ENCODE measurements around the gene PPP2R5B.
"Not testable (repeated sequence)": the region's sequence is repeated elsewhere in the genome, so short reads cannot be mapped to it uniquely, and the experiment has no call there.

Gene PPP2R5B

GRCh38 chr11:64963072-64963631 is 38.7 kb downstream of the PPP2R5B start:
- no peak for DNase-seq (ENCODE audit: low read depth in 1 of 2, low spot score in 1 of 2)
- in situ Hi-C loops (cut with HindIII; ENCODE audit: low pct_unique_long_range_greater_than_20kb, low sequenced_read_pairs), result no loop called here
- no peak for TF ChIP-seq JUND (IDR thresholded peaks at IDR 0.05; ENCODE audit: low read depth)

DNA sequence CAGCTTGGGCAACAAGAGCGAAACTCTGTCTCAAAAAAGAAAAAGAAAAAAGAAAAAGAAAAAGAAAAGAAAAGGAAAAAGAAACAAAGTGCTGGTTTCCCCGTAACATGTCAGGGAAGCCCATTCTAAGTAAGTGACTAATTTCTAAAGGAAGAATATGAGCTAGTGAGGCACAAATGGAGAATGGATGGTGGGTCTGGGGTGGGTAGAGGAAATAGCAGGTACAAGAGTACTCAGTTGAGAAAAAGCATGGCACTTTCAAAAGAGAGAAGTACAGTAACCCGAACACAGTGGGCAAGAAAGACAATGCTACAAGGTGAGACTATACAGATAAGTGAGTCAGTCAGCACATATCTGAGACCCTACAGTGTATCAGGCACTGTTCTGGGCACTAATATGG is 42.9 kb downstream of the PPP2R5B start:
- no peak for TF ChIP-seq JUND (IDR thresholded peaks at IDR 0.05; ENCODE audit: low read depth)
- no peak for DNase-seq (ENCODE audit: low read depth in 1 of 2, low spot score in 1 of 2)
- in situ Hi-C loops (cut with HindIII; ENCODE audit: low pct_unique_long_range_greater_than_20kb, low sequenced_read_pairs), result no loop called here

- TF ChIP-seq JUND (IDR thresholded peaks at IDR 0.05; ENCODE audit: low read depth), result no peak
- in situ Hi-C loops (cut with HindIII; ENCODE audit: low pct_unique_long_range_greater_than_20kb, low sequenced_read_pairs), result no loop called here
- DNase-seq (ENCODE audit: low read depth in 1 of 2, low spot score in 1 of 2), result no peak
Observed at GRCh38 chr11:64969209-64969608, 44.7 kb downstream of the PPP2R5B start.

DNA sequence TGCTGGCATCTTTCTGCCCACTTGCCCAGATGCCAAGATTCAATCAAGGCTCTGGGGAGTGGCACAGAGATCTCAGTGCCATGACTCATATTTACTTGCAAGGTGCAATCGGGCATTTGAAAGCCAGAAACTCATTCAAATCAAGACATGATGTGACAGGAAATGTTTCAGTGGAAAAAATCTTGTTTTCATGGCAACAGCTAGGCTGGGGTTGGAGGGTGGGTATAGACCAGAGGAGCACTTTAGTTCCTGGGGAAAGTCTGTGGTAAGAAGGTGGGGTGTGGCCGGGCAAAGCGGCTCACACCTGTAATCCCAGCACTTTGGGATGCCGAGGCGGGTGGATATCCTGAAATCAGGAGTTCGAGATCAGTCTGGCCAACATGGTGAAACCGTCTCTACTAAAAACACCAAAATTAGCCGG is 46.3 kb downstream of the PPP2R5B start:
- in situ Hi-C loops (cut with HindIII; ENCODE audit: low pct_unique_long_range_greater_than_20kb, low sequenced_read_pairs), result no loop called here
- TF ChIP-seq JUND (IDR thresholded peaks at IDR 0.05; ENCODE audit: low read depth), result no peak
- no peak for DNase-seq (ENCODE audit: low read depth in 1 of 2, low spot score in 1 of 2)

DNA sequence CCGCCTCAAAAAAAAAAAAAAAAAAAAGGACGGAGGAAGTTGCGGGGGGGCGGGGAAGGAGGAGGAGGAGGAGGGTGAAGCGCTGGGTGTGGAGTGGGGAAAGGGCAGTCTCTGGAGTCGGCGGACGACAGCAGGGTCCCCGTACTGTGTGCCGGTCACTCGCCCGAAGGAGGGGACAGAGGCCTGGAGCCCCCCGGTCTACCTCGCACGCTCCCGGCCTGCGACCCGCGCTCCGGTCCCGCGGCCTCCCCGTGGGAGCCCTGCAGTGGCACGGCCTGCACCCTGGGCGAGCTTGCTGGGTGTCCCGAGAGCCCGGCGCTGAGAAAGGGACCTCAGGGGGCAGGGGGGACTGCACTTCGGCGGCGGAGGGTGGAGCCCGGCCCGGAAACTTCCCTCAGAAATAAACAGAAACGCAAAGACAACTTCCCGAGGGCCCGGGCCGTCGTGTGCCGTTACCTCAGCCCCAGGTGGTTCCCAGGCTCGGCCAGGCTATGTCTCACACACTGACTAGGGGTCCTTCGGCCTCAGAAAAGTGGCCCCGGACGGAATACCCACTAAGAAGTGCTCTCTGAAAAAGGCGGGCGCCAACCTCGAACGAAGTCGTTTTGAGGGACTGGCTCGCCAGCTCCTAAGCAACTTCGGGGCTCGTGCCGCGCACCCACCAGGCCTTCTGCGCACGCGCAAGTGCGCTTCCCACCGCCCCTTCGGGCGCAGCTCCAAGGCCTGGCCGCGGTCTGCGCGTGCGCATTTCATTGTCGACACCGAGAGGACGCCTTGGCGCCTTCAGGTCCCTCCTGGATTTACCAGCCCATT is 47.1 kb downstream of the PPP2R5B start, which contains the start of gene MAJIN:
TSS of gene MAJIN (minus strand) at position 688 of the 813 bp plus-strand sequence. CDS start 12,703 bp downstream, outside the sequence.
- in situ Hi-C loops (cut with HindIII; ENCODE audit: low pct_unique_long_range_greater_than_20kb, low sequenced_read_pairs), result no loop called here
- no peak for TF ChIP-seq JUND (IDR thresholded peaks at IDR 0.05; ENCODE audit: low read depth)
- DNase-seq (ENCODE audit: low read depth in 1 of 2, low spot score in 1 of 2), result no peak

- no peak for TF ChIP-seq JUND (IDR thresholded peaks at IDR 0.05; ENCODE audit: low read depth)
- DNase-seq (ENCODE audit: low read depth in 1 of 2, low spot score in 1 of 2), result no peak
Observed at GRCh38 chr11:64974124-64974523, 49.6 kb downstream of the PPP2R5B start.

GRCh38 chr11:64976651-64977050 is 52.2 kb downstream of the PPP2R5B start:
- TF ChIP-seq JUND (IDR thresholded peaks at IDR 0.05; ENCODE audit: low read depth), result no peak
- no peak for DNase-seq (ENCODE audit: low read depth in 1 of 2, low spot score in 1 of 2)
- in situ Hi-C loops (cut with HindIII; ENCODE audit: low pct_unique_long_range_greater_than_20kb, low sequenced_read_pairs), result no loop called here

More at GRCh38 chr11:64974124-64974523, 49.6 kb downstream of the PPP2R5B start:
- in situ Hi-C loops (cut with HindIII; ENCODE audit: low pct_unique_long_range_greater_than_20kb, low sequenced_read_pairs), result no loop called here

- DNase-seq (ENCODE audit: low read depth in 1 of 2, low spot score in 1 of 2); in situ Hi-C loops (cut with HindIII; ENCODE audit: low pct_unique_long_range_greater_than_20kb, low sequenced_read_pairs): not testable (repeated sequence)
Observed at GRCh38 chr11:64983339-64983738, 58.9 kb downstream of the PPP2R5B start.
